LNCAP (cell line): Measurements from ENCODE around the gene DENND1C.
A peak's percentile ranks its signal among the peaks of the same experiment; 100 is the strongest.

Experiments used
- TF ChIP-seq, protein P1 (sequence below): fragments of 450-650 bp; IDR thresholded peaks from 2 replicates; pipeline ENCODE4 v1.5.1; 2017; ENCODE audit warnings: mild to moderate bottlenecking

The DENND1C gene

DNA sequence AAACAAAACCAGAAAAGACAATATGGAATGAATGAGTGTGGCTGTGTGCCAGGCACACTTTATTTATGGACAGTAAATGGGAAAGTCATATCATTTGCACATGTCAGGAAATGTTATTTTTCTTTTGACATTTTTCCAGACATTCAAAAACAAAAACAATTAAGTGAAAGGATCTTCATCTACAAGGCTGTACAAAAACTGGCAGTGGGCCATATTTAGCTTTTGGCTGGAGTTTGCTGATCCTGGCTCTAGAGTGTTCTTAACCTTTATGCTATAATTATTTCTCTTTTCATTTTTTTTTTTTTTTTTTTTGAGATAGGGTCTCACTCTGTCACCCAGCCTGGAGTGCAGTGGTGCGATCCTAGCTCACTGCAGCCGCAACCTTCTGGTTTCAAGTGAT, 42.7 kb upstream of the DENND1C start:
- TF ChIP-seq, protein P1, sequence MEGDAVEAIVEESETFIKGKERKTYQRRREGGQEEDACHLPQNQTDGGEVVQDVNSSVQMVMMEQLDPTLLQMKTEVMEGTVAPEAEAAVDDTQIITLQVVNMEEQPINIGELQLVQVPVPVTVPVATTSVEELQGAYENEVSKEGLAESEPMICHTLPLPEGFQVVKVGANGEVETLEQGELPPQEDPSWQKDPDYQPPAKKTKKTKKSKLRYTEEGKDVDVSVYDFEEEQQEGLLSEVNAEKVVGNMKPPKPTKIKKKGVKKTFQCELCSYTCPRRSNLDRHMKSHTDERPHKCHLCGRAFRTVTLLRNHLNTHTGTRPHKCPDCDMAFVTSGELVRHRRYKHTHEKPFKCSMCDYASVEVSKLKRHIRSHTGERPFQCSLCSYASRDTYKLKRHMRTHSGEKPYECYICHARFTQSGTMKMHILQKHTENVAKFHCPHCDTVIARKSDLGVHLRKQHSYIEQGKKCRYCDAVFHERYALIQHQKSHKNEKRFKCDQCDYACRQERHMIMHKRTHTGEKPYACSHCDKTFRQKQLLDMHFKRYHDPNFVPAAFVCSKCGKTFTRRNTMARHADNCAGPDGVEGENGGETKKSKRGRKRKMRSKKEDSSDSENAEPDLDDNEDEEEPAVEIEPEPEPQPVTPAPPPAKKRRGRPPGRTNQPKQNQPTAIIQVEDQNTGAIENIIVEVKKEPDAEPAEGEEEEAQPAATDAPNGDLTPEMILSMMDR: no peak

DNA sequence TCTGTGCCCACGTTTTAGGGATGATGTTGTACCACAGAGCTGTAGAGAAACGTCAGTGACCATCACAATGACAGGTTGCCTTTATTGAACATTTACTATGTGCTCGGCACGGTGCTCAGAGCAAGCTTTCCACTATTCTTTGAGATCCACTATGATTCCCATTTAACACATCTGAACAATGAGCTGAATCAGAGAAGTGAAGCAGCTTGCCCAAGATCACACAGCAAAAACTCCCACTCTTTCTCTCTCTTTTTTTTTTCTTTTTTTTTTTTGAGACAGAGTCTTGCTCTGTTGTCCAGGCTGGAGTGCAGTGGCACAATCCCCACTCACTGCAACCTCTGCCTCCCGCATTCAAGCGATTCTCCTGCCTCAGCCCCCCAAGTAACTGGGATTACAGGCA, 41.1 kb upstream of the DENND1C start:
- TF ChIP-seq, protein P1: no peak

DNA sequence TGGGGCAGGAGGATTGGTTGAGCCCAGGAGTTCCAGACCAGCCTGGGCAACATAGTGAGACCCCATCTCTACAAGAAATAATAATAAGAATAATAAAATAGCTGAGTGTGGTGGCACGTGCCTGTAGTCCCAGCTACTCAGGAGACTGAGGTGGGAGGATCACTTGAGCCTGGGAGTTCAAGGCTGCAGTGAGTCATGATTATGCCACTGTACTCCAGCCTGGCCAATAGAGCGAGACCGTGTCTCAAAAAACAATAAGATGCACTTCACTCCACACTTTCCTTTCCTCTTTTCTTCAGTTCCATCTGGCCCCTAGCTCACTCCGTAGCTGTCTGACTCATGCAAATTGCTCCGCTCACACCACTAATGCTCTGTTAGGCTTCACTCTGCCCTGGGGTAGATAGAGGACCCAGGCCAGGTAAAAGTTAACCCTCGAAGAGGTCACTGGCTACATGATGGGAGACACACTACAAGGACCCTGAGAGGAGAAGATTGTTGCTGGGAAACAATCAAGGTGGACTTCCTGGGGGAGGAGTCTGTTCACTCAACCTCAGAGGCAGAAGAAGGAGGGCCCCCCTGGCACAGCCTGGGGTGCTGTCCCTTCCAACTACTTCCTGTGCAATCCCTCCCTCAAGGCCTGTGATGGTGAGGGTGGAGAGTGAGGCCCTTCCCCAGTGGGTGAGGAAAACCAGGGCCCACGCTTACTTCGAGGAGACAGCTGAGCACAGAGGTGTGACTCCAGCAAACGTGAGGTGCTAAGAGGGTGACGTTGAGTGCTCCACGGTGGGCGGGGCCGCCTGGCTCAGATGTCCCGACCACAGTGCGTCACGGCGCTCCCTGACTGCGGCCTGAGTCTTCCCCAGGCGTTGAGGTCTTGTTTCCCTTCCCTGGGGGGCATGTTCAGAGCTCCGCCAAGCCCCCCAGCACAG, 40.4 kb upstream of the DENND1C start:
- TF ChIP-seq, protein P1: no peak

DNA sequence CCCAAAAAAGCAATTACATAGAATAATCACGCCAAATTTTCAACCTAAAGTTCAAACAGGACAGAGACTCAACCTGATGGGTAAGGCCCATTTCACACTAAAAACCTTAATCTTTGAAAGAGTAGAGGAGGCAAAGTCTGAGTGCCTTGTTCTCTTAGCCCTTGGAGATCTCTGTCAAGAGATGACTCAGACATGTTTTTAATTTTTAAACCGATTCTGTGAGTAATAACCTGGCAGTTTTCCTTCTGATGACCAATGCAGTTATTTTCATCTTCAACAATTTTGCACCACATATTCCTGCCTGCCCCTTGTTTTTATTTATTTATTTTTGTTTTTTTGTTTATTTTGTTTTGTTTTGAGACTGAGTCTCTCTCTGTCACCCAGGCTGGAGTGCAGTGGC, 37.7 kb upstream of the DENND1C start:
- TF ChIP-seq, protein P1: no peak

DNA sequence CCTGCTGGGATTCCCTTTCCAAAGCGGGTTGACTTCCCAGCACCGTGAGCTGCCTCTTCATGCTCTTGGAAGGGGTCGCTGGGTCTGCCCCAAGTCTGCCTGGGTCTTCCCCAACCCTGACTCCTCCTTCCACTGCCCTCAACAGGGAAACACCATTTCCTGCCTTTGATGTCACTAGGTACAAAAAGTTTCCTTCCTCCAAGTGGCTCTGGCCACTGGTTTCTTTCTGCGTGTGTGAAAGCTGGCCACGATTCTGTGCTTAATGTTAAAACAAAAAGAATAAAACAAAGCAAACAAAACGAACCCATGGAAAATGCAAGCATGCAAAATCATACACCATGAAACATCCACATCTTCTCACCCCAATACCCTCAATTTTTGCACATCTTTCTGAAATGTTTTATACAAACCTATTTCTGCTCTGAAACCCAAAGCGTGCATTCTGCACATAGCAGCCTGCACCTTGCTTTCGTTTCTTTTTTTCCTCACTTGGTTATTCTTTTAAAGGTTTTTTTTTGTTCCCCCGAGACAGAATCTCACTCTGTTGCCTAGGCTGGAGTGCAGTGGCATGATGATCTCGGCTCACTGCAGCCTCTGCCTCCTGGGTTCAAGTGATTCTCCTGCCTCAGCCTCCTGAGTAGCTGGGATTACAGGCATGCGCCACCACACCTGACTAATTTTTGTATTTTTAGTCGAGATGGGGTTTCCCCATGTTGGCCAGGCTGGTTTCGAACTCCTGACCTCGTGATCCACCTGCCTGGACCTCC, 36.7 kb upstream of the DENND1C start:
- TF ChIP-seq, protein P1: no peak

DNA sequence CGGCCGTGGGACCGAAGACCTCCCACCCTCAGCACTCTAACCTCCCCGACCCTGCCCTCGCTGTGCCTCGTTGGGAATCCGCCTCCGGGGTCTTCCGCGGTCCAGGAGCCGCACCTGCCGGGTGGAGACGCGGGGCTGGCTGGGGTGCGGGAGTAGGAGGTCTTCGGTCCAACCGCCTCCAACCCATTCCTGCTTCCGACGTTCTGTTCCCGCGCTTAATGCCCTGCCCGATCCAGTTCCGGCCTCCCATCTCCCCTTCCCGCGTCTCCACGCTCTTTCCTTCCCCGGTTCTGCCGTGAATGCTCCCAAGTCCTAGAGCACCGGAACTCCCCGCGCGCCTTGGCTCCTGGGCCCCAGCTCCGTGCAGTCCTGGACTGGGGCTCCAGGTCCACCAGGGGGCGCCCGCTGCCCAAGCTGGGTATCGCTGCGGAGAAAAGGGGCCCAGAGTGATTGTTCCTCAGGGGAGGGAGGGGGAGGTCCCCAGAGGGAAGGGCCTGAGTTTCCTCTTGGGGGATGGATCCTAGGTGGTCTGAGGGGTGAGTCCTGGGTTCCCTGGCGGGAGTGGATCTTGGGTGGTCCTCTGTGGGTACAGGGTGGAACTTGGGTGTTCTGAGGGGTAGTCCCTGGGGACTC, 35.2 kb upstream of the DENND1C start:
- TF ChIP-seq, protein P1: peak; percentile 98

DNA sequence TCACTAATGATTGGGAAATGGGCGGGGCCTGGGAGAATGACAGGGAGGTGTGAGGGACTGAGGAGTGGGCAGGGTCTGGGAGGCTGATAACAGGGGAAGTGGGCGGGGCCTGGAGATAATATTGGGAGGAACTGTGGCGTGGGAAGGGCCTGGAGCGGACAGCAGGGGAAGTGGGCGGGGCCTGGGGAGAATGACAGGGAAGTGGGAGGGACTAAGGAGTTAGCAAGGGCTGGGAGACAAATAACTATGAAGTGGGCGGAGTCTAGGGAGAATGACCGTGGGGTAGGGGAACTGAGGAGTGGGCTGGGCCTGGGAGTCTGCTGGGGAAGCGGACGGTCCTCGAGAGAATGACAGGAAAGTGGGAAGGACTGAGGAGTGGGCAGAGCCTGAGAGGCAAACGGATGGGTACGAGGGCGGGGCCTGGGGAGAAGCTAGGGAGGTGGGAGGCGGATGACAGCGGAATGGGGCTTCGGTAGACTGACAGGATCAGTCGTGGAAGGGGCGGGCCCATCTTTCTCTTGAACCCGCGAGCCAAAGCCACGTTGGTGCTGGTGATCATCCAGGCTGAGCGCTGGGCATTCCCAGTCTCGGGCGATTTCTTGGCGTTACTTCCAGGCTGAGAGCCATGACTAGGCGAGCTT, 34.6 kb upstream of the DENND1C start:
- TF ChIP-seq, protein P1: no peak
